Loucy (cell line): ENCODE results near the gene ENDOG.
"Not testable (repeated sequence)": the region's sequence is repeated elsewhere in the genome, so short reads cannot be mapped to it uniquely, and the experiment has no call there.

ENCODE experiments used
- H2AFZ ChIP-seq: fragments of 200-600 bp; sonication (generic); 2 replicates; pipeline ENCODE4 v1.6.0; 2016; ENCODE audit warnings: antibody characterized with exemption, mild to moderate bottlenecking, low read length, moderate library complexity
- H3F3A ChIP-seq: fragments of 200-600 bp; 2 replicates; pipeline ENCODE4 v1.6.0; 2016; ENCODE audit warnings: antibody characterized with exemption, low read depth, mild to moderate bottlenecking
- H3K27me3 ChIP-seq: fragments of 200-600 bp; sonication (generic); 2 replicates; pipeline ENCODE4 v1.6.1; 2014; ENCODE audit warnings: low read length, mild to moderate bottlenecking; ENCODE audit not compliant: insufficient read depth, poor library complexity, severe bottlenecking
- H3K36me3 ChIP-seq: fragments of 200-600 bp; sonication (generic); 2 replicates; pipeline ENCODE4 v1.6.1; 2016; ENCODE audit warnings: low read length; ENCODE audit not compliant: insufficient read depth
- H3K4me1 ChIP-seq: fragments of 200-600 bp; sonication (generic); 2 replicates; pipeline ENCODE4 v1.5.1; 2014; ENCODE audit warnings: low read length, mild to moderate bottlenecking; ENCODE audit not compliant: insufficient read depth, poor library complexity, severe bottlenecking
- H3K4me2 ChIP-seq: fragments of 200-600 bp; sonication (generic); 2 replicates; pipeline ENCODE4 v1.6.0; 2014; ENCODE audit warnings: antibody characterized with exemption, low read length, low read depth, mild to moderate bottlenecking; ENCODE audit not compliant: poor library complexity, severe bottlenecking
- H3K4me3 ChIP-seq: fragments of 200-600 bp; sonication (generic); 2 replicates; pipeline ENCODE4 v1.5.1; 2014; ENCODE audit warnings: low read length, mild to moderate bottlenecking, mixed read lengths; ENCODE audit not compliant: poor library complexity, severe bottlenecking
- H3K79me2 ChIP-seq: fragments of 200-600 bp; sonication (generic); 2 replicates; pipeline ENCODE4 v1.6.1; 2014; ENCODE audit warnings: low read length; ENCODE audit not compliant: insufficient read depth
- H3K9ac ChIP-seq: fragments of 200-600 bp; sonication (generic); 2 replicates; pipeline ENCODE4 v1.6.0; 2014; ENCODE audit warnings: mild to moderate bottlenecking, low read depth, low read length, moderate library complexity; ENCODE audit not compliant: poor library complexity, severe bottlenecking
- H3K9me2 ChIP-seq: fragments of 200-600 bp; sonication (generic); replicated peaks from 2 replicates; pipeline ENCODE4 v1.6.1; 2016; ENCODE audit warnings: low read depth, low read length, mixed read lengths
- H3K9me3 ChIP-seq: fragments of 200-600 bp; sonication (generic); 2 replicates; pipeline ENCODE4 v1.6.1; 2014; ENCODE audit warnings: mild to moderate bottlenecking, antibody characterized with exemption, low read length, low read depth; ENCODE audit not compliant: insufficient read depth
- H4K20me1 ChIP-seq: fragments of 200-600 bp; sonication (generic); 2 replicates; pipeline ENCODE4 v1.6.0; 2014; ENCODE audit warnings: antibody characterized with exemption, low read length, mild to moderate bottlenecking; ENCODE audit not compliant: insufficient read depth, poor library complexity, severe bottlenecking
- EZH2phosphoT487 ChIP-seq: fragments of 200-600 bp; IDR thresholded peaks from 2 replicates; pipeline ENCODE4 v1.6.1; 2018; ENCODE audit warnings: antibody characterized with exemption, mild to moderate bottlenecking, moderate library complexity, borderline replicate concordance
- TF ChIP-seq, protein P1 (sequence below): fragments of 200-600 bp; sonication (generic); conservative IDR thresholded peaks from 2 replicates; pipeline ENCODE4 v1.5.1; 2014; ENCODE audit warnings: mild to moderate bottlenecking, antibody characterized with exemption, low read length

ENDOG gene

DNA sequence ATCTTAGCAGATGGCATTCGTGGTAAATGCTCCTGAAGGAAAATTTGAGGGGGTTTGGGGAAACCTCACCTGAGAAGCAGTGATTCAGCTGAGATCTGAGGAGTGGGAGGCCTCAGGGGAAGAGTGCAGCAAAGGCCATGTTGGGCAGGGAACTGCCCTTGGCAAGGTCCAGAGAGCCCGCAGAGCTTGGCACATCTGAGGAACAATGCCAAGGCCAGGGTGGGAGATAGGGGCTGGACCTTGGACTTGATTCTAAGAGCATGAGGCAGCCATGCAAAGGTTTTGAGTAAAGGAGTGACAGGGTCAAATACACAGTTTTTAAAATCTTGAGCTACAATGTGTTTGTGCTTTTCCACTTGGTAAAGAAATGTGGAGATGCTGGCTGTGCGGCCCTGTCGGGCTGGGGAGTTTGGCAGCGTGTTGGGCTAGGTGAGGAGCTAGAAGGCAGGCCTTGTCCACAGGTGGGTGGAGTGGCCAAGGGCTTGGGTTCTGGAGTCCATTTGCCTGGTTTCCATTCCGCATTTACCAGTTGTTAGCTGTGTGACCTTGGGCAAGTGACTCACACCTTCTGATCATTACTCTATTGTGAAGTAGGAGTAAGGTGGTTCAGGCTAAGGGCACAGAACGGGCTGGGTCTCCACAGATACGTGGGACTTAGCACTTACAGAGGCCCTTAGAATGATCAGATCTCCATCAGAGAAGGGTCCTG is 25.2 kb upstream of the ENDOG start:
- Histone ChIP-seq H3K79me2 (peaks cover 8% of the 10 kb centered on the region; the same call in 1 of the 2 replicates), H3K4me3 (no peak overlapping the region), H3K4me1 (peaks cover 4% of the 10 kb centered on the region), H3K9ac (no peak overlapping the region), H3K4me2 (no peak overlapping the region), H3K27me3 (no peaks in the 10 kb centered on the region), H4K20me1 (no peaks in the 10 kb centered on the region), H3K9me3 (no peaks in the 10 kb centered on the region), H3F3A (no peaks in the 10 kb centered on the region), H3K9me2 (no peaks in the 10 kb centered on the region), H2AFZ (no peak overlapping the region), H3K36me3 (peaks cover 8% of the 10 kb centered on the region; the same call in 1 of the 2 replicates)
- TF ChIP-seq, protein P1, sequence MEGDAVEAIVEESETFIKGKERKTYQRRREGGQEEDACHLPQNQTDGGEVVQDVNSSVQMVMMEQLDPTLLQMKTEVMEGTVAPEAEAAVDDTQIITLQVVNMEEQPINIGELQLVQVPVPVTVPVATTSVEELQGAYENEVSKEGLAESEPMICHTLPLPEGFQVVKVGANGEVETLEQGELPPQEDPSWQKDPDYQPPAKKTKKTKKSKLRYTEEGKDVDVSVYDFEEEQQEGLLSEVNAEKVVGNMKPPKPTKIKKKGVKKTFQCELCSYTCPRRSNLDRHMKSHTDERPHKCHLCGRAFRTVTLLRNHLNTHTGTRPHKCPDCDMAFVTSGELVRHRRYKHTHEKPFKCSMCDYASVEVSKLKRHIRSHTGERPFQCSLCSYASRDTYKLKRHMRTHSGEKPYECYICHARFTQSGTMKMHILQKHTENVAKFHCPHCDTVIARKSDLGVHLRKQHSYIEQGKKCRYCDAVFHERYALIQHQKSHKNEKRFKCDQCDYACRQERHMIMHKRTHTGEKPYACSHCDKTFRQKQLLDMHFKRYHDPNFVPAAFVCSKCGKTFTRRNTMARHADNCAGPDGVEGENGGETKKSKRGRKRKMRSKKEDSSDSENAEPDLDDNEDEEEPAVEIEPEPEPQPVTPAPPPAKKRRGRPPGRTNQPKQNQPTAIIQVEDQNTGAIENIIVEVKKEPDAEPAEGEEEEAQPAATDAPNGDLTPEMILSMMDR, result no peak
- TF ChIP-seq EZH2phosphoT487, result no peak

DNA sequence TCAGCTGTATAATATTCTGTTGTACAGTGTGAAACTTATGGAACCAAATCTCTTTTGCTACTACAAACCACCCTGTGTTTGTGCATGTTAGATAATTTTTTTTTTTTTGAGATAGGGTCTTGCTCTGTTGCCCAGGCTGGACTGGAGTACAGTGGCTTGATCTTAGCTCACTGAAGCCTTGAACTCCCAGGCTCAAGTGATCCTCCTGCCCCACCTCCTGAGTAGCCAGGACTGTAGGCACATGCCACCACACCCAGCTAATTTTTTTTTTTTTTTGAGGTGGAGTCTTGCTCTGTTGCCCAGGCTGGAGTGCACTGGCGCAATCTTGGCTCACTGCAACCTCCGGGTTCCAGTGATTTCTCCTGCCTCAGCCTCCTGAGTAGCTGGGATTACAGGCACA is 23.3 kb upstream of the ENDOG start:
- H2AFZ ChIP-seq, H3F3A ChIP-seq, H3K4me2 ChIP-seq, H3K79me2 ChIP-seq, H3K4me3 ChIP-seq, H3K27me3 ChIP-seq, H3K9ac ChIP-seq, H3K9me3 ChIP-seq, H3K9me2 ChIP-seq, H4K20me1 ChIP-seq, H3K4me1 ChIP-seq: not testable (repeated sequence)
- peaks cover 11% of the 10 kb centered on the region; the same call in 1 of the 2 replicates for H3K36me3 ChIP-seq

DNA sequence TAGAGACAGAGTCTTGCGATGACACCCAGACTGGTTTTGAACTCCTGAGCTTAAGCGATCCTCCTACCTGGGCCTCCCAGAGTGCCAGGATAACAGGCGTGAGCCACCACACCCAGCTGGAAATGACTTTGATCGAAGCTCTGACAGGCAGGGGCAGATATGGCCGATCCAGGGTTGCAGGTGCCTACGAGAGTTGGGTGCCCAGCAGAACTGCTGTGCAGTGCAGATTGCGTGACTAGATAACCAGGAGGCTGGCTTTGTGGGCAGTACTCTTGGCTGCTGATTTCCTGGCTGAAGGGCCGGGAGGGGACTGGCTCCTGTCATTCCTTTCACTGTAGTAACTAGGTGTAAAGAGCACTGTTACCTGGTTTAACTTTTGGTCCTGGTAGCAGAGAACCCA is 19.4 kb upstream of the ENDOG start:
- Histone ChIP-seq H3K4me1 (no peaks in the 10 kb centered on the region), H3K9me2 (no peaks in the 10 kb centered on the region), H3K4me2 (no peak overlapping the region), H3K4me3 (no peak overlapping the region), H2AFZ (no peak overlapping the region), H3F3A (no peaks in the 10 kb centered on the region), H4K20me1 (no peaks in the 10 kb centered on the region), H3K9me3 (no peaks in the 10 kb centered on the region), H3K36me3 (peaks cover 8% of the 10 kb centered on the region; the same call in 1 of the 2 replicates), H3K9ac (no peak overlapping the region), H3K79me2 (no peaks in the 10 kb centered on the region), H3K27me3 (no peaks in the 10 kb centered on the region)
- TF ChIP-seq EZH2phosphoT487, result no peak
- TF ChIP-seq, protein P1, result no peak

DNA sequence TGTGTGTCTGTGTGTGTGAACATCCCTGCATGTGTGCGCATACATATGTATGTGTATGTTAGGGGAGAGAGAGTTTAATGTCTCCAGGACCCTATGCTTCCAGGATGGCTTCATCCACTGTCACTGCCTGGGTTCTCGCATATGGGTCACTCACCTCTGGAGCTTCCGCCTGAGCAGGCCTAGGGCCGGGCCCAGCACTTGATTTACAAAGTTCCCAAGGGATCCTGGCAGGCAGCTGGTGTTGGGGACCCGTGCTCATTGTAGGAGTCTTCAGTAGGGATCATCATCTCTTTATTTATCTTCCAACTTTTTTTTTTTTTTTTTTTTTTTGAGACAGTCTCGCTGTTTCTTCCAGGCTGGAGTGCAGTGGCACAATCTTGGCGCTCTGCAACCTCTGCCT is 18.2 kb upstream of the ENDOG start:
- Histone ChIP-seq H2AFZ (no peak overlapping the region), H3K27me3 (no peaks in the 10 kb centered on the region), H3K4me1 (no peaks in the 10 kb centered on the region), H3K9ac (no peak overlapping the region), H3K36me3 (peaks cover 8% of the 10 kb centered on the region; the same call in 1 of the 2 replicates), H4K20me1 (no peaks in the 10 kb centered on the region), H3K9me3 (no peaks in the 10 kb centered on the region), H3K4me2 (no peak overlapping the region), H3K9me2 (no peaks in the 10 kb centered on the region), H3K79me2 (no peaks in the 10 kb centered on the region), H3K4me3 (no peak overlapping the region), H3F3A (no peaks in the 10 kb centered on the region)
- TF ChIP-seq, protein P1, result no peak
